Stimulated activated CD8-positive, alpha-beta memory T cell treated with anti-CD3 and anti-CD28 coated beads, Interleukin-12 subunit alpha, Interleukin-12 subunit beta, amount 100 ng/mL, for 24 hours (primary cell): ENCODE results near the gene PTPN4.

Experiments
- DNase-seq: peaks from one replicate; pipeline ENCODE4 v3.0.0-alpha.2; 2020; ENCODE audit errors: extremely low read depth

The PTPN4 gene

GRCh38 chr2:119859528-119859927 lies 99.8 kb downstream of the PTPN4 start:
- no peak for DNase-seq

- no peak for DNase-seq
Measured at GRCh38 chr2:119860924-119861323, 101.2 kb downstream of the PTPN4 start.

GRCh38 chr2:119862127-119862889 lies 102.6 kb downstream of the PTPN4 start:
- no peak for DNase-seq

- no peak for DNase-seq
Measured at GRCh38 chr2:119864318-119864717, 104.6 kb downstream of the PTPN4 start.

GRCh38 chr2:119871725-119872124 lies 112.0 kb downstream of the PTPN4 start:
- no peak for DNase-seq

- DNase-seq, result no peak
Measured at GRCh38 chr2:119873350-119874315, 113.9 kb downstream of the PTPN4 start.

- DNase-seq, result no peak
Measured at GRCh38 chr2:119879502-119879901, 119.8 kb downstream of the PTPN4 start.

- DNase-seq, result no peak
Measured at GRCh38 chr2:119888680-119889079, 129.0 kb downstream of the PTPN4 start.

- no peak for DNase-seq
Measured at GRCh38 chr2:119897736-119898395, 138.1 kb downstream of the PTPN4 start.

GRCh38 chr2:119901013-119901412 lies 141.3 kb downstream of the PTPN4 start:
- DNase-seq, result no peak

- DNase-seq, result no peak
Measured at GRCh38 chr2:119910566-119910965, 150.8 kb downstream of the PTPN4 start.

- DNase-seq, result no peak
Measured at GRCh38 chr2:119914266-119914665, 154.5 kb downstream of the PTPN4 start.

- no peak for DNase-seq
Measured at GRCh38 chr2:119921825-119922224, 162.1 kb downstream of the PTPN4 start.

GRCh38 chr2:119922699-119923098 lies 163.0 kb downstream of the PTPN4 start:
- no peak for DNase-seq

GRCh38 chr2:119929537-119929936 lies 169.8 kb downstream of the PTPN4 start:
- DNase-seq, result no peak

GRCh38 chr2:119932809-119933208 lies 173.1 kb downstream of the PTPN4 start:
- DNase-seq, result no peak

- DNase-seq, result no peak
Measured at GRCh38 chr2:119934319-119934718, 174.6 kb downstream of the PTPN4 start.

GRCh38 chr2:119937680-119938079 lies 178.0 kb downstream of the PTPN4 start:
- no peak for DNase-seq

GRCh38 chr2:119939915-119940314 lies 180.2 kb downstream of the PTPN4 start:
- no peak for DNase-seq

GRCh38 chr2:119940856-119941255 lies 181.1 kb downstream of the PTPN4 start:
- no peak for DNase-seq

- no peak for DNase-seq
Measured at GRCh38 chr2:119941388-119941787, 181.7 kb downstream of the PTPN4 start.

GRCh38 chr2:119941981-119942513 lies 182.3 kb downstream of the PTPN4 start:
- DNase-seq, result no peak
